HG02870 (cell line): ENCODE data around the gene FBH1.
"Not testable (repeated sequence)": the region's sequence is repeated elsewhere in the genome, so short reads cannot be mapped to it uniquely, and the experiment has no call there.

Experiments
- ATAC-seq: cut with Tn5 transposase; IDR thresholded peaks from one replicate; pipeline ENCODE4 v1.9.1; 2021; ENCODE audit warnings: mild to moderate bottlenecking, moderate library complexity; ENCODE audit not compliant: unreplicated experiment

FBH1 gene

GRCh38 chr10:5902511-5903274 lies 12.7 kb downstream of the FBH1 start:
- no peak for ATAC-seq

GRCh38 chr10:5903563-5903962 lies 13.5 kb downstream of the FBH1 start:
- ATAC-seq = no peak

- peak; percentile 93 for ATAC-seq
Measured at GRCh38 chr10:5904227-5904626, 14.2 kb downstream of the FBH1 start.

GRCh38 chr10:5905854-5906507 lies 15.9 kb downstream of the FBH1 start:
- ATAC-seq = no peak

GRCh38 chr10:5906651-5907050 lies 16.6 kb downstream of the FBH1 start:
- ATAC-seq = no peak

- not testable (repeated sequence) for ATAC-seq
Measured at GRCh38 chr10:5908676-5909075, 18.6 kb downstream of the FBH1 start.

GRCh38 chr10:5910323-5911100 lies 20.5 kb downstream of the FBH1 start:
- no peak for ATAC-seq

GRCh38 chr10:5911670-5912069 lies 21.6 kb downstream of the FBH1 start:
- ATAC-seq = no peak

GRCh38 chr10:5913736-5914135 lies 23.7 kb downstream of the FBH1 start:
- no peak for ATAC-seq

- no peak for ATAC-seq
Measured at GRCh38 chr10:5915451-5915850, 25.4 kb downstream of the FBH1 start.

- no peak for ATAC-seq
Measured at GRCh38 chr10:5917305-5917704, 27.3 kb downstream of the FBH1 start.

- ATAC-seq = no peak
Measured at GRCh38 chr10:5918763-5919162, 28.7 kb downstream of the FBH1 start.

- no peak for ATAC-seq
Measured at GRCh38 chr10:5919568-5919967, 29.5 kb downstream of the FBH1 start.

GRCh38 chr10:5921746-5922145 lies 31.7 kb downstream of the FBH1 start:
- ATAC-seq = no peak

- ATAC-seq = no peak
Measured at GRCh38 chr10:5924889-5925288, 34.8 kb downstream of the FBH1 start.

- no peak for ATAC-seq
Measured at GRCh38 chr10:5927306-5927705, 37.3 kb downstream of the FBH1 start.

GRCh38 chr10:5929442-5929841 lies 39.4 kb downstream of the FBH1 start:
- no peak for ATAC-seq

GRCh38 chr10:5930272-5930671 lies 40.2 kb downstream of the FBH1 start:
- no peak for ATAC-seq

GRCh38 chr10:5932345-5932744 lies 42.3 kb downstream of the FBH1 start:
- no peak for ATAC-seq

- no peak for ATAC-seq
Measured at GRCh38 chr10:5933909-5934546, 44.0 kb downstream of the FBH1 start.

GRCh38 chr10:5935628-5936027 lies 45.6 kb downstream of the FBH1 start:
- ATAC-seq = no peak
